Measurements from ENCODE around the gene MT1E.

DNA sequence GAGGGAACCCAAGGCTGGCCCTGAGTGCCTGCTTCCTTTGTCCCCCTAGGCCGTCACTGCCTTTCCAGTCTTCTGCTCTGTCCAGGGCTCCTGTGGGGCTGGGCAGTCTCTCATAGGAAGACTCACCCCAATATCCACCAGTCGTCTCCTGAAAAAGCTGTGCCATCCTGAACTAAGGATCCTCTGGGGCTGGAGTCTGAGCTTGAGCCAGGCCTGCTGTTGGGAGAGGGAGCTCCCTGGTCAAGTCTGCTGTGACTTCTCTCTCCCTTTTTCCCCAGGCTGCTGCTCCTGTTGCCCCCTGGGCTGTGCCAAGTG, 45.0 kb downstream of the MT1E start:
- TF ChIP-seq POLR2A (IDR thresholded peaks at IDR 0.05; ENCODE audit: low read depth, low read length) (no peak), POLR2AphosphoS5 (IDR thresholded peaks at IDR 0.05; ENCODE audit: low read depth, low read length) (no peak), SPI1 (IDR thresholded peaks at IDR 0.05; ENCODE audit: low read depth, low read length) (no peak)
